HCT116 (cell line): Measurements from ENCODE around the gene CDC42EP3. TPM values are rescaled to one million over a fixed set of nuclear protein-coding genes. Genes with fewer than 3 reads are reported as not detected.

Source experiments
- ATAC-seq: fragments of 200-7000 bp; cut with Tn5 transposase; 2 replicates; pipeline ENCODE4 v1.9.1; 2020; ENCODE audit warnings: mild to moderate bottlenecking, moderate library complexity
- BruUV-seq: library from RNA; stranded (reverse); fragments of 400-500 nt; replicated peaks from 2 replicates; lab custom pipeline; 2021; lab: Mats Ljungman, UMichigan
- CTCF ChIA-PET: fragments of 300-600 bp; sonication (Branson Sonifier 250); formaldehyde crosslinking; loops from one replicate; lab custom pipeline; 2021; ENCODE audit warnings: antibody characterized with exemption; lab: Charles Lee
- POLR2A ChIA-PET: fragments of 300-600, 350-600 bp; sonication (Branson Sonifier 250); formaldehyde crosslinking; loops from one replicate; lab custom pipeline; 2021; ENCODE audit warnings: antibody characterized with exemption; lab: Charles Lee
- RAD21 ChIA-PET, 2 experiments: fragments of 300-600 bp; sonication (Branson Sonifier 250); formaldehyde crosslinking; loops; one replicate each; lab custom pipeline; 2023; ENCODE audit warnings: low total read pairs in 2 of 2; ENCODE audit not compliant: uncharacterized antibody in 2 of 2, unreplicated experiment in 2 of 2, low non-redundant PET in 1 of 2; lab: Charles Lee
- DNase-seq: peaks from one replicate; pipeline ENCODE4 v3.0.0-alpha.2; 2010; ENCODE audit warnings: low read depth, low spot score
- H2AFZ ChIP-seq: fragments of 200-600 bp; shearing (Covaris generic), sonication (generic); 2 replicates; pipeline ENCODE4 v1.6.1; 2017; ENCODE audit warnings: low read depth, mixed run types, mixed read lengths, antibody characterized with exemption, low read length; ENCODE audit not compliant: poor library complexity, severe bottlenecking
- H3K27ac ChIP-seq: 2 replicates; pipeline ENCODE4 v1.5.1; 2012; ENCODE audit warnings: low read depth, low read length
- H3K27me3 ChIP-seq: fragments of 200-600 bp; sonication (generic); 2 replicates; pipeline ENCODE4 v1.6.1; 2016; ENCODE audit warnings: mixed run types, low read length, mixed read lengths; ENCODE audit not compliant: insufficient read depth
- H3K36me3 ChIP-seq, 2 experiments: fragments of 200-500 bp in 1 of 2; fragments of 200-600 bp in 1 of 2; sonication (Bioruptor generic) in 1 of 2; sonication (generic) in 1 of 2; 2 replicates each; pipeline versions ENCODE4 v1.5.1 to v1.6.1; 2014 to 2016; ENCODE audit warnings: low read length in 2 of 2, inconsistent platforms in 1 of 2, mixed read lengths in 1 of 2, mixed run types in 1 of 2; ENCODE audit not compliant: insufficient read depth in 2 of 2, control insufficient read depth in 1 of 2
- H3K4me1 ChIP-seq, 2 experiments: fragments of 200-600 bp in 1 of 2; sonication (generic) in 1 of 2; 2 replicates each; pipeline versions ENCODE4 v1.5.1 to v1.6.1; 2012 to 2017; ENCODE audit warnings: low read length in 2 of 2, inconsistent platforms in 1 of 2, mild to moderate bottlenecking in 1 of 2, mixed read lengths in 1 of 2, mixed run types in 1 of 2, moderate library complexity in 1 of 2; ENCODE audit not compliant: insufficient read depth in 2 of 2, control insufficient read depth in 1 of 2
- H3K4me2 ChIP-seq: fragments of 200-600 bp; sonication (generic); 2 replicates; pipeline ENCODE4 v1.6.1; 2017; ENCODE audit warnings: mixed run types, low read length, mixed read lengths
- H3K4me3 ChIP-seq, 2 experiments: fragments of 200-600 bp in 1 of 2; sonication (generic) in 1 of 2; replicated peaks in 1 of 2; 2 replicates each; pipeline ENCODE4 v1.5.1; 2011 to 2016; ENCODE audit warnings: low read length in 2 of 2, control low read depth in 1 of 2, low read depth in 1 of 2, mild to moderate bottlenecking in 1 of 2, mixed read lengths in 1 of 2, mixed run types in 1 of 2
- H3K79me2 ChIP-seq: fragments of 200-600 bp; sonication (generic); 2 replicates; pipeline ENCODE4 v1.6.1; 2017; ENCODE audit warnings: mild to moderate bottlenecking, mixed run types, low read length, moderate library complexity, mixed read lengths; ENCODE audit not compliant: insufficient read depth
- H3K9ac ChIP-seq: fragments of 200-600 bp; sonication (generic); 2 replicates; pipeline ENCODE4 v1.6.1; 2016; ENCODE audit warnings: low read length, mixed read lengths
- H3K9me2 ChIP-seq: fragments of 200-600 bp; sonication (generic), shearing (Covaris generic); 2 replicates; pipeline ENCODE4 v1.6.1; 2017; ENCODE audit warnings: mixed run types, mild to moderate bottlenecking, moderate library complexity; ENCODE audit not compliant: insufficient read depth
- H3K9me3 ChIP-seq, 2 experiments: fragments of 200-500 bp in 1 of 2; fragments of 200-600 bp in 1 of 2; sonication (Bioruptor generic) in 1 of 2; sonication (generic) in 1 of 2; 2 replicates each; pipeline ENCODE4 v1.6.1; 2014 to 2017; ENCODE audit warnings: low read length in 2 of 2, mixed read lengths in 2 of 2, inconsistent platforms in 1 of 2, low read depth in 1 of 2, mild to moderate bottlenecking in 1 of 2, mixed run types in 1 of 2, moderate library complexity in 1 of 2; ENCODE audit not compliant: control insufficient read depth in 1 of 2, insufficient read depth in 1 of 2
- H4K20me1 ChIP-seq: fragments of 200-600 bp; sonication (generic), shearing (Covaris generic); 2 replicates; pipeline ENCODE4 v1.6.1; 2017; ENCODE audit warnings: mixed run types, mild to moderate bottlenecking, moderate library complexity; ENCODE audit not compliant: insufficient read depth
- CBX3 ChIP-seq: IDR thresholded peaks from 2 replicates; pipeline ENCODE4 v1.6.1; 2012; ENCODE audit warnings: low read depth
- CTCF ChIP-seq, 3 experiments: fragments of 200-600 bp in 1 of 3; sonication (generic) in 1 of 3; IDR thresholded peaks in 2 of 3; conservative IDR thresholded peaks in 1 of 3; 2 replicates each; pipeline ENCODE4 v1.5.1; 2012 to 2017; ENCODE audit warnings: low read depth in 2 of 3, low read length in 2 of 3, antibody characterized with exemption in 1 of 3, borderline replicate concordance in 1 of 3, control low read depth in 1 of 3, mild to moderate bottlenecking in 1 of 3, mixed read lengths in 1 of 3, mixed run types in 1 of 3, moderate library complexity in 1 of 3; ENCODE audit not compliant: insufficient read depth in 1 of 3
- ELF1 ChIP-seq: IDR thresholded peaks from 2 replicates; pipeline ENCODE4 v1.6.1; 2012; ENCODE audit warnings: low read depth, borderline replicate concordance
- EZH2 ChIP-seq: fragments of 200-600 bp; sonication (generic); IDR thresholded peaks from 2 replicates; pipeline ENCODE4 v1.6.1; 2017; ENCODE audit warnings: antibody characterized with exemption, mixed run types
- EZH2phosphoT487 ChIP-seq: fragments of 200-600 bp; IDR thresholded peaks from 2 replicates; pipeline ENCODE4 v1.6.1; 2018; ENCODE audit warnings: antibody characterized with exemption, borderline replicate concordance
- FOSL1 ChIP-seq: IDR thresholded peaks from 2 replicates; pipeline ENCODE4 v1.6.1; 2012; ENCODE audit warnings: low read depth
- JUND ChIP-seq: IDR thresholded peaks from 2 replicates; pipeline ENCODE4 v1.6.1; 2012
- POLR2AphosphoS5 ChIP-seq: IDR thresholded peaks from 2 replicates; pipeline ENCODE4 v1.6.1; 2011; ENCODE audit warnings: mild to moderate bottlenecking, low read depth, low read length, moderate library complexity
- SIN3A ChIP-seq: IDR thresholded peaks from 2 replicates; pipeline ENCODE4 v1.6.1; 2012; ENCODE audit warnings: low read depth
- SP1 ChIP-seq: IDR thresholded peaks from 2 replicates; pipeline ENCODE4 v1.6.1; 2012; ENCODE audit warnings: low read depth
- SRF ChIP-seq: IDR thresholded peaks from 2 replicates; pipeline ENCODE4 v1.6.1; 2012; ENCODE audit warnings: low read depth
- YY1 ChIP-seq: IDR thresholded peaks from 2 replicates; pipeline ENCODE4 v1.6.1; 2011; ENCODE audit warnings: low read length, low read depth, moderate library complexity, mild to moderate bottlenecking; ENCODE audit not compliant: insufficient replicate concordance; ENCODE audit errors: extremely low read depth
- ZFX ChIP-seq: fragments of 450-650 bp; IDR thresholded peaks from 2 replicates; pipeline ENCODE4 v1.6.1; 2017
- ZNF274 ChIP-seq: fragments of 200-500 bp; sonication (Bioruptor generic); IDR thresholded peaks from 2 replicates; pipeline ENCODE4 v1.6.1; 2014; ENCODE audit warnings: mild to moderate bottlenecking, low read depth, low read length, inconsistent platforms
- intact Hi-C: fragments of 100-400 bp; cut with micrococcal nuclease; formaldehyde crosslinking; loops from 2 replicates; pipeline ENCODE4 v1.10.0; 2022
- total RNA-seq: library from RNA; stranded (reverse); gene quantifications from one replicate; pipeline ENCODE4 v1.2.1, GENCODE V29; 2021; ENCODE audit not compliant: unreplicated experiment
- TF ChIP-seq, protein P1 (sequence below): IDR thresholded peaks from 2 replicates; pipeline ENCODE4 v1.6.1; 2012
- TF ChIP-seq, protein P2 (sequence below): IDR thresholded peaks from 2 replicates; pipeline ENCODE4 v1.6.1; 2011; ENCODE audit warnings: mild to moderate bottlenecking, low read length, moderate library complexity; ENCODE audit not compliant: insufficient replicate concordance; ENCODE audit errors: extremely low read depth

CDC42EP3 gene
- total RNA-seq, 1 experiment from 2014 or later = 38.2 TPM

GRCh38 chr2:37679072-37679695 lies 7.7 kb upstream of the CDC42EP3 start:
- no peak overlapping the region for H2AFZ ChIP-seq
- H3K79me2 ChIP-seq = no peaks in the 10 kb centered on the region
- H4K20me1 ChIP-seq = no peaks in the 10 kb centered on the region
- no peaks in the 10 kb centered on the region for H3K9me3 ChIP-seq
- H3K9me2 ChIP-seq = no peaks in the 10 kb centered on the region
- H3K27ac ChIP-seq = no peak overlapping the region
- no peak overlapping the region for H3K9ac ChIP-seq
- BruUV-seq = no TSS peak
- POLR2A ChIA-PET = no interaction called here
- intact Hi-C loops = no loop called here
- TF ChIP-seq JUND = no peak
- TF ChIP-seq SP1 = no peak
- no peak for TF ChIP-seq SRF
- RAD21 ChIA-PET = no interaction called here
- no peak for DNase-seq
- H3K4me3 ChIP-seq = no peak overlapping the region
- no peak overlapping the region for H3K4me2 ChIP-seq
- H3K27me3 ChIP-seq = no peaks in the 10 kb centered on the region
- CTCF ChIA-PET = no interaction called here
- no peaks in the 10 kb centered on the region for H3K36me3 ChIP-seq
- ATAC-seq = no peak
- H3K4me1 ChIP-seq = peaks cover 13 to 18% of the 10 kb centered on the region in 2 experiments; a peak in 3 of 4 replicates

- no TSS peak for BruUV-seq
- DNase-seq = peak; percentile 63
- RAD21 ChIA-PET = interaction anchor here in 1 of 2 experiments (1.6 kb wide), 1 partner anchor 262 kb away, joined by 7 read pairs; no protein-coding TSS in a partner anchor
- Histone ChIP-seq H3K4me3 (peak overlapping the region in 1 of 2 experiments; percentile 2; a peak in 1 of 4 replicates), H3K36me3 (no peaks in the 10 kb centered on the region), H3K27ac (peak overlapping the region; percentile 11; the same call in 1 of the 2 replicates), H3K9me2 (no peaks in the 10 kb centered on the region), H3K9ac (no peak overlapping the region), H3K4me1 (peaks cover 13 to 23% of the 10 kb centered on the region in 2 experiments; a peak in 3 of 4 replicates), H3K79me2 (no peaks in the 10 kb centered on the region), H3K9me3 (no peaks in the 10 kb centered on the region), H3K4me2 (peak overlapping the region; percentile 41), H2AFZ (peak overlapping the region; percentile 5), H4K20me1 (no peaks in the 10 kb centered on the region), H3K27me3 (no peaks in the 10 kb centered on the region)
- ATAC-seq = peak; percentile 39
- intact Hi-C loops = no loop called here
- CTCF ChIA-PET = no interaction called here
- POLR2A ChIA-PET = interaction anchor here (1.3 kb wide), 1 partner anchor 11 kb away, joined by 3 read pairs; no protein-coding TSS in a partner anchor
- TF ChIP-seq EZH2phosphoT487 (no peak), EZH2 (no peak), ZFX (no peak), FOSL1 (peak; percentile 90), SIN3A (no peak), ZNF274 (no peak), YY1 (peak; percentile 38), SRF (peak; percentile 52; the same call in 1 of the 2 replicates), POLR2AphosphoS5 (0 out of 2 replicates have a peak, but pooled peaks have one; percentile 17), JUND (peak; percentile 88), ELF1 (no peak), CBX3 (peak; percentile 84), CTCF (IDR thresholded peaks at IDR 0.05 in 2 of 3, conservative IDR thresholded peaks at IDR 0.05 in 1 of 3; ENCODE audit: borderline replicate concordance in 1 of 3, insufficient read depth in 1 of 3, low read depth in 2 of 3, low read length in 2 of 3) (no peak)
- TF ChIP-seq, protein P1, sequence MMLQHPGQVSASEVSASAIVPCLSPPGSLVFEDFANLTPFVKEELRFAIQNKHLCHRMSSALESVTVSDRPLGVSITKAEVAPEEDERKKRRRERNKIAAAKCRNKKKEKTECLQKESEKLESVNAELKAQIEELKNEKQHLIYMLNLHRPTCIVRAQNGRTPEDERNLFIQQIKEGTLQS = no peak; the same call in 1 of the 2 replicates
- TF ChIP-seq, protein P2, sequence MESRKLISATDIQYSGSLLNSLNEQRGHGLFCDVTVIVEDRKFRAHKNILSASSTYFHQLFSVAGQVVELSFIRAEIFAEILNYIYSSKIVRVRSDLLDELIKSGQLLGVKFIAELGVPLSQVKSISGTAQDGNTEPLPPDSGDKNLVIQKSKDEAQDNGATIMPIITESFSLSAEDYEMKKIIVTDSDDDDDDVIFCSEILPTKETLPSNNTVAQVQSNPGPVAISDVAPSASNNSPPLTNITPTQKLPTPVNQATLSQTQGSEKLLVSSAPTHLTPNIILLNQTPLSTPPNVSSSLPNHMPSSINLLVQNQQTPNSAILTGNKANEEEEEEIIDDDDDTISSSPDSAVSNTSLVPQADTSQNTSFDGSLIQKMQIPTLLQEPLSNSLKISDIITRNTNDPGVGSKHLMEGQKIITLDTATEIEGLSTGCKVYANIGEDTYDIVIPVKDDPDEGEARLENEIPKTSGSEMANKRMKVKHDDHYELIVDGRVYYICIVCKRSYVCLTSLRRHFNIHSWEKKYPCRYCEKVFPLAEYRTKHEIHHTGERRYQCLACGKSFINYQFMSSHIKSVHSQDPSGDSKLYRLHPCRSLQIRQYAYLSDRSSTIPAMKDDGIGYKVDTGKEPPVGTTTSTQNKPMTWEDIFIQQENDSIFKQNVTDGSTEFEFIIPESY = no peak
Observed at GRCh38 chr2:37676274-37676673, 4.8 kb upstream of the CDC42EP3 start.
